Right forelimb (tissue), 1 donor: ENCODE data around the gene CAPS.
"Not testable (repeated sequence)": the region's sequence is repeated elsewhere in the genome, so short reads cannot be mapped to it uniquely, and the experiment has no call there.

Experiments used
- DNase-seq: peaks from one replicate; pipeline ENCODE4 v3.0.0-alpha.2; 2018

The CAPS gene

DNA sequence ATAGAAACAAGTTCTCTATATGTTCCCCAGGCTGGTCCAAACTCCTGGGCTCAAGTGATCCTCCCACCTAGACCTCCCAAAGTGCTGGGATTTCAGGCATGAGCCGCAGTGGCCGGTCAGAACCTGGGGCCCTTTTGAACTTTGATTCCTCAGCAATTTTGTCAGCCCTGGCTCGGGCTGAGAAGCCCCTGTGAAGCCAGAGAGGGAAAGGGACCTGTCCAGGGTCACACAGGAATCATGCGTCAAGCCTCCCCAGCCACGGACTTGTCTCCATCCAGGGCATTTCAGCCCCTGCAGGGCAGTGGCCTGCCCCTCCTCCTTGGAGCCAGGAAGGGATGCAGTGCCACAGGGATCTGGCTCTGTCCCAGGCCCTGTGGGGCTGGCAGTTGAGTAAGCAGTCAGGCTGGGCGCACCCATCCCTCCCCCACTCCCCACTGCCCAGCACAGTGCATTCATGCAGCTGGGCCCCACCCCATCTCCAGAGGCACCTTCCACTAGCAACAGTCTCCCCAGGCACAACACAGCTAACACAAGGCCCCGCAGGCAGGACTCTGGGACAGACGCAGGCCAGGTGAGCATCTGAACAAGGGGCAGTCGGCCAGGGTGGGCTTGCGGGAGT lies at the start of gene CAPS:
TSS of gene CAPS (plus strand) at position 516 of the 619 bp plus-strand sequence. CDS start 153 bp downstream, outside the sequence.
- DNase-seq, result no peak

- no peak for DNase-seq
Measured at GRCh38 chr19:5864725-5865486, 49.1 kb upstream of the CAPS start.

DNA sequence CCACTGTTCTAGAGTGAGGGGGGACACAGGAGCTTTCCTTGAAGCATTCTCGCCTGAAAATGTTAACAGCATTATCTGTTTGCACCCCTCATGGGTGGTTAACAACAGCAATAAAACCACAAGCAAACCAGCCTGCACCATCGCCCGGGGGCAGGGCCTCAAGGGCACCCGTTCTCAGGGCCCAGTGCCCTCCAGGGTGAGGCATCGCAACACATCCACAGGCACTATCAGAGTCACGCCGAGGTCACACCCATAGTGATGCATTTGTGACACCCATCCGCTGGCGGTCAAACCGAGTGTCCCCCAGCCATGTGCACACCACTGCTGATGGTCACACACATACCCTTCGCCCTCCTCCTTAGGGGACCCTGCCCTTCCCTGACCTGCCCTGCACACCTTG lies 48.3 kb upstream of the CAPS start:
- no peak for DNase-seq

DNA sequence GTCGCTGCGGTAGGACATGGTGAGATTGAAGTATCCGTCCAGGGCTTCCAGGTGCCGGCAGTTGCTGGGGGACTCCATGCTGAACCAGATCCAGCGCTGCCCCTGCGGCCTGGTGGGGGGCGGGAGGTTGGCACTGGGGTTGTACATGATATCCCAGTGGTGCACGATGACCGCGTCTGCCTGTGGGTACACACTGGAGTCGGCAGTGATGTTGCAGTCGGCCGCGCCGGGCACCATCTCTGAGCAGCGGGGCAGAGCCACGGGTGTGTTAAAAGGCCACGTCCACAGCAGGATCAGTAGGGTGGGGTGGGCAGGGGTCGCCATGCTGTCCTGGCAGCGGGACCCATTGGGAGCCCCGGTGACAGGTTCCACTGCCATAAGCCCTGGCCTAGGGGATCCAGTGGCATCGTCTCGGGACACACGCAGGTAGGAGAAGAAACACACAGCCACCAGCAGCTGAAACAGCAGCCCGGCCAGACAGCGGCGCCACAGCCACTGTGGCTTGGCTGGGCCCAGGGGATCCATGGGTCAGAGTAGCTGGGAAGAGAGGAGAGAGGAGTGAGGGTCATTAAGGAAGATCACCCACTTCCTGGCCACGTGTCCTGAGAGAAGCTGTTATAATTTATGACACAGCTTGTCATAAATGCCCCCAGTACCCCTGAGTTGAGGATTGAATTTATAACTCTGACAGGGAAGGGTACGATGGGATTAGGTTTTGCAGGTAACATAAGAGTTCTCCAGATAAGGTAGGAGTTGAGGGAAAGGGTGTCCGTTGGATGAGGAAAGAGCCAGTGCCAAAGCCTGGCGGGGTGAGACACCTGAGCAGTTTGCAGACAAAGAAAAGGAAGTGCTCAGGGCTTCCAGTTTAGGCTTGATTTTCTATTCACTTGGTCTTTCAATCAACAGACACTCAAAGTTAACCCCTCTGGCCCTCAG lies 46.6 kb upstream of the CAPS start:
- DNase-seq, result no peak

DNA sequence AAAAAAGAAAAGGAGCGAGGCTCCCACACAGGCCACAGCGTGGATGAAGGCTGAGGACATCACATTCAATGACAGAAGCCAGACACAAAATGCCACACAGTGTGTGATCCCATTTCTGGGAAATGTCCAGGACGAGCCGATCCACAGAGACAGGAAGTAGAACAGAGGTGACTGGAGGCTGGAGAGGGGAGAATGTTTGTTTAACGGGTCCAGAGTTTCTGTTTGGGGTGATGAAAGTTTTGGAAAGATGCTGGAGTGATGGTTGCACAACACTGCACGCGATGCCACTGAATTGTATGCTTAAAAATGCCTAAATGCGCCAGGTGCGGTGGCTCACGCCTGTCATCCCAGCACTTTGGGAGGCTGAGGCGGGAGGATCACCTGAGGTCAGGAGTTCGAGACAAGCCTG lies 43.1 kb upstream of the CAPS start:
- no peak for DNase-seq

DNA sequence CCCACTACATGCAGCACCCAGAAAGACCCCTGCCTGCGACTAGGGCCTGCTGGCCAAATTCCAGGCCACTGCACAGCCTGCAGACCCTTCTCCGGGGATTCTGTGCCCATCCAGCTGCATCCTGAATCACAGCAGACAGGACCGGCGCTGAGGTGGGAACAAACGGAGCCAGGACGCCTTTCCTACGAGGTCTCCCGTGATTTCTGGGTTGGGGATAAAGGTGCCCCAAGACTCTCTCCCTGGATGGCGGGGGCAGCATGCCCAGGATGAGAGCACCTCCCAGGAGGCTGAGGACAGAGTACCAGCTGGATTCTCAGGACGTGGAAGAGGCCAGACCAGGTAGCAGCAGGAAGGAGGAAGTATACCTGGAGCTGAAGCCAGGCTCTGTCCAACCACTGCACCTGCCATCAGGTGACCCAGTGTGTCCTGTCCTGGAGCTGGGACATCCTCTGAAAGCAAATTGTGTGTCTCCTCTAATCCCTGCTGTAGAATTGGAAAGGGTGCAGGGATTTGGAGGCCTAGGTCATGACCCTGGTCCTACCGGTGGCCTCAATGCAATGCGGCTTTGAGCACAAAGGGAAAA lies 40.3 kb upstream of the CAPS start:
- no peak for DNase-seq

GRCh38 chr19:5874496-5874895 lies 39.6 kb upstream of the CAPS start:
- not testable (repeated sequence) for DNase-seq

DNA sequence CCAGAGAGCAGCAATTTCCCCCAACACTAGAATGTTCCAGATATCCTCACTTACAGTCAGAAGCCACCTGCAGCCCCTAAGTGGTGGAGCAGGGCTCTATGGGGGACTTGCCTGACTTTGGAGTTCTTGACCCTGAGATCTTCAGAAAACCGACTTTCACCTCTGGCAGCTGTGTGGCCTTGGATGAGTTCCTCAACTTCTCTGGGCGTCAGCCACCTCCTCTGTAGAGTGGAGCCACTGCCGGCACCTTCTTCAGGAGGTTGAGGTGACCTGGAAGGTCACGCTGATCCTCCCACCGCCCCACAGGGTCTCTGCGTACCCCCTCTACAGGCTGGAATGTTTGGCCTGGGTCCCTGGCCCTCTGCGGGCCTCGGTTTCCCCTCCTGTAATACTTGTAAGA lies 36.6 kb upstream of the CAPS start:
- no peak for DNase-seq

DNA sequence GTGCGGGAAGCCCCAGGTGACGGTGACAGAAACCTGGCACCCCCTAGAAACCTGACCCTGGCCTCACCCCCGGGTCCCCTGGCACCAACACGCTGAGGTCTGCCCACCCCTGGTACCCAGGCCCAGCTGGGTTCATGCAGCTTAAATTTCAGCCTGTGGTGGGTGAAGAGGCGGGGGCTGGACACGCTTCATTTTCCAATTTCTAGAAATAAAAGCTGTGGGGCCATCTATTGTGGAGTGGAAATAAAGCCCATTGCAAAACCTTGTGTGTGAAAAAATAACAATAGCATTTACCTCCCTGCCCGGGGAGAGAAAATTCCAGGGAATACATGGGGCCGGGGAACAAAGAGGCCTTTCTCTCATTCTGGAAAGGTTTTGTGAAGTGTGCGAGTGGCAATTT lies 36.2 kb upstream of the CAPS start:
- no peak for DNase-seq

DNA sequence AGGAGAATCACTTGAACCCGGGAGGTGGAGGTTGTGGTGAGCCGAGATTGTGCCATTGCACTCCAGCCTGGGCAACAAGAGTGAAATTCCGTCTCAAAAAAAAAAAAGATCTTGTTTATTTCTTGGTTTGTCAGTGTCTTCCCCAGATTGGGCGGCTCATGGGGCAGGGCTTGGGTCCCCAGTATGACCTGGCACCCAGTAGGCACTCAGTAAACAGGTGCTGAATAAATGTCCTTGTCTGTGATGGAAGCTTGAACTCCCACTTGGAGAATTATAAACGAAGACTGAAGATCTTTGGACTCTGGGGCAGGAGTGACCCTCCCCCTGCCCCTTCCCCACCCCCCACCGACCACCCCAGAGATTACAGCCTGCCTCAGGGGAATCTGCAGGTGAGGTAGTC lies 33.9 kb upstream of the CAPS start:
- DNase-seq, result no peak

DNA sequence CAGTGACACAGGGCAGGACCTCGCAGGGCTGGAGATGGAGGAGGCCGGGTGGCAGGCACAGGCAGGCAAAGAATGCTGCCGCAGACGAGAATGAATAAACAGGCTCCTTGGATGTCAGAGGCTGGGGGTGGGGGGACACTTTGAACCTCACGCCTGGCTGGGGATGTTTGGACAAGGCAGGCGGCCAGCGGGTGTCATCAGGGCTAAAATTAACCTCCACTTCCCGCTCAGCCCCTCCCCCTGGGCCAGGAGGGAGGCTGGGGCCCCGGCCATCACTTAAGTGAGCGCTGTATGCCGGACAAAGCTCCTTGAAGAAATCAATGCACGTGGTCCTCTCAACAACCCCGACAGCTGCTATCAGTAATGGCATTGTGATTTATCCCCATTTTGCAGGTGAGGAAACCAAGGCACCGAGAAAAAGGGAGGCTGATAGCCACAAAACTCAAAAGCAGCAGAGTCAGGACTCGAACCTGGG lies 33.4 kb upstream of the CAPS start:
- DNase-seq, result peak; percentile 78

GRCh38 chr19:5881543-5882299 lies 32.3 kb upstream of the CAPS start:
- DNase-seq, result no peak

DNA sequence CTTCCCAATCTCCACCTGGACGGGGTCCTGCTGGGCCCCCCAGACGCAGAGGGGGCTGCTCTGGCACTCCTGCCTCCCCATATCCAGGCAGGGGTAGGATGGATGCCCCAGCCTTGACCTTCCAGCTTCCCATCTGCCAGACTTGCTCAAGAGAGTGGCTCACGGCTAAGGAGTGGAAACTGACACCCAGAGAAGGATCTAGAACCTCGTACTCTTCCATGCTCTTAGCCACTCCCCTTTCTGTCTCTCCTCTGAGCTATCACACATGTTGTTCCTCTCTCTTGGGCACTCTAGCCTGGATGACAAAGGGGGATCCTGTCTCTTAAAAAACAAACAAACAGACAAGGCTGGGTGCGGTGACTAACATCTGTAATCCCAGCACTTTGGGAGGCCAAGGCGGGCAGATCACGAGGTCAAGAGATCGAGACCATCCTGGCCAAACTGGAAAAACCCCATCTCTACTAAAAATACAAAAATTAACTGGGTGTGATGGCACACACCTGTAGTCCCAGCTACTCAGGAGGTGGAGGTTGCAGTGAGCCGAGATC lies 31.6 kb upstream of the CAPS start:
- no peak for DNase-seq

- not testable (repeated sequence) for DNase-seq
Measured at GRCh38 chr19:5883157-5883873, 30.7 kb upstream of the CAPS start.

DNA sequence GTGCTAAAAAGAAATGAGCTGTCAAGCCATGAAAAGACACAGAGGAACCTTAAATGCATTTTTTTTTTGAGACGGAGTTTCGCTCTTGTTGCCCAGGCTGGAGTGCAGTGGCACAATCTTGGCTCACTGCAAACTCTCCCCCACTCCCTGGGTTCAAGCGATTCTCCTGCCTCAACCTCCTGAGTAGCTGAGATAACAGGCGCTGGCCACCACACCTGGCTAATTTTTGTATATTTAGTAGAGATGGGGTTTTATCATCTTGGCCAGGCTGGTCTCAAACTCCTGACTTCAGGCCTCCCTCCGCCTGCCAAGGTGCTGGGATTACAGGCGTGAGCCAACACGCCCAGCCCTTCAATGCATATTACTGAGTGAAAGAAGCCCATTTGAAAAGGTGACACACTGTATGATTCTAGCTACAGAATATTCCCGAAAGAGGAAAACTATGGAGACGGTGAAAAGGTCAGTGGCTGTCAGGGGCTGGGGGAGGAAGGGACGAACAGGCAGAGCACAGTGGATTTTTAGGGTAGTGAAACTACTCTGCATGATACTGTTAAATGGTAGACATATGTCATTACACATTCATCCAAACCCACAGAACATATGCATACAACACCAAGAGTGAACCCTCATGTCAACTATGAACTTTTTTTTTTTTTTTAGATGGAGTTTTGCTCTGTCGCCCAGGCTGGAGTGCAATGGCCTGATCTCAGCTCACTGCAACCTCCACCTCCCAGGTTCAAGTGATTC lies 29.8 kb upstream of the CAPS start:
- not testable (repeated sequence) for DNase-seq

- DNase-seq, result no peak
Measured at GRCh38 chr19:5889288-5889971, 24.6 kb upstream of the CAPS start.

DNA sequence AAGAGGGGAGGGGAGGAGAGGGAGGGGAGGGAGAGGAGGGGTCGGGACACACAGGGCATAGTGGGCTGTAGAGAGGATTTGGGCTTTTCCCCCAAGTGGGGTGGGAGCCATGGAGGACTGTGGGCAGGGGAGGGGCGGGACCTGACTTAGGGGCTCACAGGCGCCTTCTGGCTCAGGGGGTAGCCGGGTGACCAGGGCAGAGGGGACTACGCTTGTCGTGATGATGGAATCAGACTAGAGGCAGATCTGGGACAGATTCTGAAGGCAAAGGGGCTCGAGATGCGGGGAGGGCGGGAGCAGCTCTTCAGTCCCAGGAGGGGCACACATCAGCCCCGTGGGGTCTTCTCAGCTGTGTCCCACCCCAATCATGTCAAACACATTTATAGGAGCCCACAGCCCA lies 24.0 kb upstream of the CAPS start:
- no peak for DNase-seq

DNA sequence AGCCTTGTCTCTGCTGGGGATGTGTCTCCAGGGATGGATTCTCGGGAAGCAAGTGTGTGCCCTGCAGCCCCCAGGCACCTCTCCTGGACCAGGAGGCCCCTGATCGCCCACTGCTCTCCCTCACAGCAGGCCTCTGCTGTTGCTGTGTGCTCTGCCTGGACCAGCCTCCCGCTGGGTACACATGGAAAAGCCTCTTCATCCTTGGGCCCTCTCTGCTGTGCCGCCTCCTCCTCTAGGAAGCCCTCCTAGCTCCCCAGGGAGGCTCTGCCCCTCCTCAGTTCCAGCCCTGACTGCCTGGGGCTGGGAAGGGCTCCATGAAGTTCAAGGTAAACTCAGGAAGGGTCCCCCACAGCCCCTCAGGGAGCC lies 22.5 kb upstream of the CAPS start:
- DNase-seq, result no peak

GRCh38 chr19:5891938-5892771 lies 21.9 kb upstream of the CAPS start:
- DNase-seq, result peak; percentile 72
